Airway epithelial cell (primary cell): Measurements from ENCODE around the gene FAM83B. TPM values are rescaled to one million over a fixed set of nuclear protein-coding genes. Genes with fewer than 3 reads are reported as not detected.

Source experiments
- total RNA-seq: library from RNA; depleted of rRNA; stranded (reverse); fragments of >200 nt; gene quantifications from 2 replicates; pipeline ENCODE4 v1.2.3, GENCODE V29; 2015

The FAM83B gene, protein sequence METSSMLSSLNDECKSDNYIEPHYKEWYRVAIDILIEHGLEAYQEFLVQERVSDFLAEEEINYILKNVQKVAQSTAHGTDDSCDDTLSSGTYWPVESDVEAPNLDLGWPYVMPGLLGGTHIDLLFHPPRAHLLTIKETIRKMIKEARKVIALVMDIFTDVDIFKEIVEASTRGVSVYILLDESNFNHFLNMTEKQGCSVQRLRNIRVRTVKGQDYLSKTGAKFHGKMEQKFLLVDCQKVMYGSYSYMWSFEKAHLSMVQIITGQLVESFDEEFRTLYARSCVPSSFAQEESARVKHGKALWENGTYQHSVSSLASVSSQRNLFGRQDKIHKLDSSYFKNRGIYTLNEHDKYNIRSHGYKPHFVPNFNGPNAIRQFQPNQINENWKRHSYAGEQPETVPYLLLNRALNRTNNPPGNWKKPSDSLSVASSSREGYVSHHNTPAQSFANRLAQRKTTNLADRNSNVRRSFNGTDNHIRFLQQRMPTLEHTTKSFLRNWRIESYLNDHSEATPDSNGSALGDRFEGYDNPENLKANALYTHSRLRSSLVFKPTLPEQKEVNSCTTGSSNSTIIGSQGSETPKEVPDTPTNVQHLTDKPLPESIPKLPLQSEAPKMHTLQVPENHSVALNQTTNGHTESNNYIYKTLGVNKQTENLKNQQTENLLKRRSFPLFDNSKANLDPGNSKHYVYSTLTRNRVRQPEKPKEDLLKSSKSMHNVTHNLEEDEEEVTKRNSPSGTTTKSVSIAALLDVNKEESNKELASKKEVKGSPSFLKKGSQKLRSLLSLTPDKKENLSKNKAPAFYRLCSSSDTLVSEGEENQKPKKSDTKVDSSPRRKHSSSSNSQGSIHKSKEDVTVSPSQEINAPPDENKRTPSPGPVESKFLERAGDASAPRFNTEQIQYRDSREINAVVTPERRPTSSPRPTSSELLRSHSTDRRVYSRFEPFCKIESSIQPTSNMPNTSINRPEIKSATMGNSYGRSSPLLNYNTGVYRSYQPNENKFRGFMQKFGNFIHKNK
- total RNA-seq: 35.7 and 48.0 TPM in 2 replicates

DNA sequence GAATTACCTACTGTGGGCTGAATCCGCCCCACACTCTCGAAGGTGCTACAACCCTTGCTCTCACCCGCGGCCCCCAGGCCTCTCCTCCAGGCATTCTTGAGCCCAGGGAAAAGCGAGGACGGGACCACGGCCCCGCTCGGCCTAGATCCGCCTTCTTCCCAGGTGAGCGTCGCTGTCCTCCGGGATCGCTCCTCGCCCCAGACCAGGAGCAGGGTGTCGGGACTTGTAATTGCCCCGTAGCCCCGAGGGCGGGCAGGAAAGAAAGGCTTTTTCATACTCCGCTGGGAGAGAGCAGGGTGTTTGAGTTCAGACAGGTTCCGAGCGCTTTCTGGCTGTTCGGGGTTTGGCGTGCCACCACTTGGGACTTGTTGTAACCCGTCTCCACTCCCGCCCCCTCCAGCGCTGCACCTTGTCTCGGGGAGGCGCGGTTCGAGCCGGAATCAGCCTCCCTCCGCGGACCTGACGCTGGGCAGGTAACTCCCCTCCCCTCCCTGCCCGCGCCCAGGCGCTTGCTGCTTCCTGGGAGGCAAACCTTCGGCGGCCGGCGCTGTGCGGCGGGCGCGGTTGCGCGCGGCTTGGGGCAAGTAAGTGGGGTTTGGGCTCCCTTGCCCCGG is at the start of gene FAM83B:
Gene FAM83B (plus strand): TSS at position 529 of the 614 bp plus-strand sequence. CDS start 23,476 bp downstream, outside the sequence.

